Stimulated activated CD8-positive, alpha-beta memory T cell treated with anti-CD3 and anti-CD28 coated beads, Interleukin-4, amount 100 ng/mL, for 1 hour (primary cell): ENCODE data around the gene EDEM1.
"Not testable (repeated sequence)": the region's sequence is repeated elsewhere in the genome, so short reads cannot be mapped to it uniquely, and the experiment has no call there.

Experiments
- DNase-seq, 2 donors: peaks; one replicate each; pipeline ENCODE4 v3.0.0-alpha.2; 2020; ENCODE audit warnings: low read depth in 2 of 2, low spot score in 1 of 2

EDEM1 gene

DNA sequence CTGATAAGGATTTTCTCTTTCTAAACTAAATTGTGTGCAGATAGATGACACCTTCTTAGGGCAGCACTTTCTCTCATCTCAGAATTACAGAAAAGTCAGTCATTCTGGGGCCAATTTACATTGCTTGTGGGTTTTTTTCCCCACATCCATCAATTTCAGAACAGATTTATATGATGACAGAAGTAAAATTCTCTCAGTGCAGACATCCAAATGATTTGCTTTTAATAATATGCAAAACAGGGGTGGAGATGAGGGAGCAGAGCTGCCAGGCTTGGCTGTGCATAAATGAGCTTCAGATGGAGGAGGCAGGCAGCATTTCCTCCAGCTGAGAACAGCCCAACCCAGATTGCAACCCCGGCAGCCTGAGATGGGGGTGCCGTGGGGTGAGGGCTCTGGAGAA is 44.0 kb downstream of the EDEM1 start:
- DNase-seq: no peak

DNA sequence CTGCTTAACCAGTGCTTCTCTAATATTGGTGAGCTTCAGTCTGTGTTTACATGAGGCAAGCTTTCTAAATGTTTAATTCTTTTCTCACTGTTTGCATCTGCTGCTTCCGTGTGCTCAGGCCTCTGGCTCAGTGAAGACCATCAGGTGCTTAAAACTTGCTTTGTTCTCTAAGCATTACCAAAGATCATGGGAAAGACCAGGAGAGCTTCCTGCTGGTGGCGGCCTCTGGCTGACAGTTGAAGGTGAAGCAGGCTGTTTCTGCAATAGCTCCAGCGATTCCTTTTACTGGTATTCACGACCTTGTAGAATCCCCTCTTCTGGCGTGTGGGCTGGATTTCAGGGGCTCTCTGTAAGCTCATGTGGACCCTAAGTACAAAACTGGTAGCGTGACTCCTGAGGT is 45.1 kb downstream of the EDEM1 start:
- DNase-seq: no peak

DNA sequence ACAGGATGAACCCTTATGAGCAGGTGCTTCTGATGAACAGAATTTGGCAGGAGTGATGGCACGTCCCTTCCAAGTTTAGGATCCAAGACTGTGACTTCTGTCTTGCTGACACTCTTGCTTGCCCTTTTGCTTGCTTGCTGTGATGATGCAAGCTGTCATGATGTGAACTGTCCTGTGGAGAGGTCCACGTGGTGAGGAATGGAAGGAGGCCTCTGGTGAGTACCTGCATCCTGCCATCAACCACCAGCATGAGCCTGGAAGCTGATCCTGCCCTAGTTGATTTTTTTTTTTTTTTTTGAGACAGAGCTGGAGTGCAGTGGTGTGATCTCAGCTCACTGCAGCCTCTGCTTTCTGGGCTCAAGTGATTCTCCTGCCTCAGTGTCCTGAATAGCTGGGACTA is 45.5 kb downstream of the EDEM1 start:
- DNase-seq: no peak

DNA sequence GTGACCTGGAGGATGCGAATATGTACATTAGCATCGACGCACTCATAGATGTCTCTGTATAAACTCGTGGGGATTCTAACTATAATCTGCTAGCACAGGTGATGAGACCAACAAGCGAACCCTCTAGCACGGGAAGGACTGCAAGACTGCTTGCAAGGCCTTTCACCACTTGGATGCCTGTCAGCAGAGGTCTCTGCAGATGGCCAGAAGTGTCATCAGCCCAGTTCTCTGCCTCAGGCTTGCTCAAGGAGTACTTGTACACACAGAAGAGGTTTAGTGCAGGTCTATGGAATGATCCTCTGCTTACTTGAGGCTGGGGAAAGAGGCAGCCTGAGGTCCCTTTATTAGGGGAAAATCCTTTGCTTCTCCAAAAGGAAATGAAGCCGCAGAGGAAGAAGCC is 48.1 kb downstream of the EDEM1 start:
- no peak for DNase-seq

DNA sequence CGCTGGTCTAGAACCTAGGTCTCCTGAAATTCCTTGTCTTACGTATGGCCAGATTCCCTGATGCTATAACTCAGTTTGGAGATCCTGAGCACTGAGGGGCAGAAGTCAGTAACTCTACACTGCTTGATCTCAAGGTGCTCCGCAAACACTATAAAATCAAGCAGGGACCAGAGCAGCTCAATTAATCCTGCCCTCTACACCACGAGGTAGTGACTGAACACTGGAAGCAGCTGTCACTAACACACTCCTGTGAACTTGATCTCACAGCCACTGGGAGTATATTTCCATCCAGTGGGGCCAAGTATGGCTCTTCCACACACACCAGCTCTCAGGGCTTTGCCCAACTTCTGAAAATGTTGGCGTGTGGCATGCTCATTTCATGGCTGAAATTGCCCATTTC is 51.0 kb downstream of the EDEM1 start:
- no peak for DNase-seq

DNA sequence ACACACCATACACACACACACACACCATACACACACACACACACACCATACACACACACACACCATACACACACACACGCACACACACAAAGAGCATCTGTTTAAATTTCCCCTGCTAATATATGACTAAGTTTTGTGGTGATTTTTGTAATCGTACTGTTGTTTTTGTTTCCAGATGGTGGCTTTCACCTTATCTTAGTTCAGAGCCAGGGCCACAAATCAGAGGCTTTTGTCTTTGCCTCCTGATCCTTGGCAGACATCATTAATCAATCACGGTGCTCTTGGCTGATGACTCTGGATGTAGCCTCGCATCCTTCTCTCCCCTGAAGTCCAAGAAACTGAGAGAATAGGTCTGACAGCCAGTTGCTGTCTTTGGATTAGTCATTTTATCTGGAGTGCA is 52.1 kb downstream of the EDEM1 start:
- no peak for DNase-seq

DNA sequence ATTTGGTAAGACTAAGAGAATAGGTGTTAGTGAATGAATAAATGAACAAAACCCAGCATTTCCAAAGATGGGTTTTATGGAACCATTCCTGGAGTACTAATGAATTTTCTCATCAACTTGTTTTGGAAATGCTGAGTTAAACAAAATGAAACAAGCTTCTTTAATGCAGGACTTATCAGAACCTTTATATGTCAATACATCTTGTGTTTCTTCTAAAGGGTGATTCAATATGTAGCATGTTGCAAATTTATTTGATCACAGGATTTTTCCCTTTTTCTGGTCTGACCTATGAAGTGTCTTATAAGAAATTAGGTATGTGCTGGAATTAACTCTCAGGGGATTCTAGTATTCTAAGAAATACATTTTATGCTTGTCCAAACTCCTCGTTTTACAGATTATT is 53.2 kb downstream of the EDEM1 start:
- no peak for DNase-seq

DNA sequence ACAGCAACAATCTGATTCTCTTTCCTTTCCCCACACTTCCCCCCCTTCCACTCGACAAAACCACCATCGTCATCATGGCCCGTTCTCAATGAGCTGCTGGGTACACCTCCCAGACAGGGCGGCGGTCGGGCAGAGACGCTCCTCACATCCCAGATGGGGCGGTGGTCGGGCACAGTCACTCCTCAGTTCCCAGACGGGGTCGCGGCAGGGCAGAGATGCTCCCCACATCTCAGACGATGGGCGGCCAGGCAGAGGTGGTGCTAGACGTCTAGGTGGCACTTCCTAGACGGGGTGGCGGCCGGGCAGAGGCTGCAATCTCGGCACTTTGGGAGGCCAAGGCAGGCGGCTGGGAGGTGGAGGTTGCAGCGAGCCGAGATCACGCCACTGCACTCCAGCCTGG is 55.3 kb downstream of the EDEM1 start:
- DNase-seq: not testable (repeated sequence)

DNA sequence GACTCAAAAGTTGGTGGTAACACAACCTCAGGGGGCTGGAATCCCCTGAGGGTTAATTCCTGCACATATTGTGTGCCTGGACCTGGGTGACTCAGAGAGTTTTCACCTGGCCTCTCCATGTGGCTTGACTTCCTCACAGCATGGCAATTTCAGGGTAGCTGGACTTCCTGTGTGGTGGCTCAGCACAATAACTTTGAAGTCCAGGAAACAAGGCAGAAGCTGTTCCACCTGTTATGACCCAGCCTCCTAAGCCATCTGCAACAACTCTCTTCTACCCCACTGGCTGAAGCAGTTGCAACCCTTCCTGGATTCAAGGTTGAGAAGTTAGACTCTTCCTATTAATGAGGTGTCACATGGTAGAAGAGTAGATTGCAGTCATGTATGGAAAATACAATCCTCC is 58.4 kb downstream of the EDEM1 start:
- DNase-seq: no peak

DNA sequence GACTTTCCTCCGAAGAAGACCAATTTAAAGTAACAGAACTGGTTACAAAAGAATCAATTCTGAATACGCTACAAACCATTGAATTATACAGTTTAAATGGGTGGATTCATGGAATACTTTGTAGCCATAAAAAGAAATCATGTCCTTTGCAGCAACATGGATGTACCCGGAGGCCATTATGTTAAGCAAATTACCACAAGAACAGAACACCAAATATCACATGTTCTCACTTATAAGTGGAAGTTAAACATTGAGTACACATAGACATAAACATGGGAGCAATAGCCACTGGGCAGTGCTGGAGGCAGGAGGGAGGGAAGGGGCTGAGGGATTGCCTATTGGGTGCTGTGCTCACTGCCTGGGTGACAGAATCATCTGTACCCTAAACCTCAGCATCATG is 61.3 kb downstream of the EDEM1 start:
- no peak for DNase-seq

DNA sequence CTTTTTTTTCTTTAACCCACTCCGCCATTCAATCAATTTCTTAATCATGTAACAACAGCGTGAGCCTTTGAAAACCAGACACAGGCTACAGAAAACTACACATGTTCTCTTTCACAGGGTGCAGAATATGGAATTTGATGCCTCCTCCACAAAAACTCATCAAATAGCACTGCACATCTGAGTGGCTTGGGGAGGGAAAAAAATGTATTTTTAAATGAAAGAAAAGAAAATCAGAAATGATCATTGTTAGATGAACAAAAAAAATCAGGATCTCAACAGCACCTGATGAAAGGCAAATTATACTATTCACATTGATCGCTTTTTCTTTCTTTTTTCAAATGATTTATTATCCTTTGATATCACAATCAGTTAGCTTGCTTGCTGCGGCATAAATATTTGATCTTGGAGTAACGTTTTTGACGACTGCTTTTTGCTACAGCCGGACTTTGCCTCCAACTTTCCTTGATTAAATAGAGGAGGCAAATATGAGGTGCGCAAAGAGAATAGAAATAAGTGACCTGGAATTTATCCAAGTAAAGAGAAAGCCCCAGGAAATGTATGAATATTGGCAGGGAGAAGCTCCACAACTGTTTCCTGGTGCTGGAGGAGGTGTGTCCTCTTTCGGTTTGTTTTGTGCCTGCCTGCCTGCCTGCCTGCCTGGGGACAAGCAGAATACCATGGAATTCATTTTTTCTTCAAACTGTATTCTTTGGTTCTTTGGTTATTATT is 63.1 kb downstream of the EDEM1 start:
- no peak for DNase-seq

DNA sequence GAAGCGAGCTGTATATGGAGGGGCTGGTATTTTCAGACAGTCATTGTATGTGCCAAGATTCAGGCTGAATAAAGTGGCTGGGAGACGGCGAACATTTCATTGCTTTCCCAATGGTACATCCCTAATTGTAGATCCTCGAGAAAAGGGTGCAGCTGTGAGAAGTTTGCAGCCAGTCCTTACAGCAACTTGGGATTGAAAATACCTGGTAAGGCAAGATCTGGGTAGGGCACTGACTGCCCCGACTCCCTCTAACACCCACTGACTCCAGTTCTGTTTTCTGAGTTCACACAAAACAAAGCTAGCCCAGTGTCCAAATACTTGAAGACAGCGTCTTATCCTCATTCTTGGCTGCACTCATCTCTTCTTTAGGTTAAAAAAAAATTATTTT is 63.7 kb downstream of the EDEM1 start:
- DNase-seq: no peak

DNA sequence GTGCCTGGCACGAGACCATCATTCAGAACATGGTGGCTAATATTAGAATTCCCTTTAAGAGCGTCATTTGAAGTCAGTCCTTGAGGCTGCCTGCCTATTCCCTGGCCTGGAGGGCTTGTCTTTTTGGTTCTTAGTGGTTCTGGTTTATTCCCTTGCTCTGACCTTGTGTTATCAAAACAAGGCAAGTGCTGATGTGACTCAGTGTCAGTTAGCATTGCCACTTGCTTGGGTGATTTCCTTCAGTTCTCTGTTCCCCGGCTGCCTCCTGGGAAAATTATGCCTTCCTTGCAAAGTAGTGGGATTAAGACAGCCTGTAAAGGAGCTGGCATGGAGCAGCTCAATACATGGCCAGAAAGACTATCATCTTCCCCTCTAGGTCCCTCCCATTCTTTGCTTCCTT is 64.6 kb downstream of the EDEM1 start:
- no peak for DNase-seq

DNA sequence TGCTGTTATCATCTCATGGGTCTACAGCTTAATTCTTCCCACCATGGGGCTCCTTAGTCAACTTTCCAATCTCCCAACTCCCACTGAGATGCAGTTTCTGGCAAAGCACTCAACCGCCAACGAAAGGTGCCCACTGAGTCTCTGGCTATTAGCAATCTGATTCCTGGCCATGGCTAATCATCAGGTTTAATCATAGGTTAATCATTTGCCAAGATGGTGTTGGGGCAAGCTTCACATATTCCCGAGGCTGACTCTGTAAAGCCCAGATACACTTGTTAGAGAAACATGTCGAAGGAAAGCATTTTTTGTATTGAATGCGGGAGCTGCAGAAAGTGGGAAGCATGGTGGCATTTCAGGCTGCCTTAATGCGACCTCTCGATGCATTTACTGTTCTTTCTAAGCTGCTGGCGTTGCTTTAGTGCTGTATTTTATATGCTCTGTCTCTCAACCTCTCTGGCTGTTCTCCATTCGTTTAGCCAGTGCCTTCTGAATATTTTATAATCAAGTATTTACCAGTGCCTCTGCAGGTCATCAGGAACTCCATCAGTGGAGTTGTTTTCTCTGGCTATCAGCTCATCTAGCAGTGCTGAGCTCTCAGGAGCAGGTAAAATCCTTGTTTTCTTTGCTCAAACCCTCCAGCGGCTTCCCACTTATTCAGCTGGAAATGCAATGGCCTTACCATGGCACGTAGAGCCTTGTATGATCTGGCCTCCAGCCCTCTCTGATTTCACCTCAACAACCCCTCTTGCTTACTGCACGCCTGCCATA is 67.0 kb downstream of the EDEM1 start:
- no peak for DNase-seq

DNA sequence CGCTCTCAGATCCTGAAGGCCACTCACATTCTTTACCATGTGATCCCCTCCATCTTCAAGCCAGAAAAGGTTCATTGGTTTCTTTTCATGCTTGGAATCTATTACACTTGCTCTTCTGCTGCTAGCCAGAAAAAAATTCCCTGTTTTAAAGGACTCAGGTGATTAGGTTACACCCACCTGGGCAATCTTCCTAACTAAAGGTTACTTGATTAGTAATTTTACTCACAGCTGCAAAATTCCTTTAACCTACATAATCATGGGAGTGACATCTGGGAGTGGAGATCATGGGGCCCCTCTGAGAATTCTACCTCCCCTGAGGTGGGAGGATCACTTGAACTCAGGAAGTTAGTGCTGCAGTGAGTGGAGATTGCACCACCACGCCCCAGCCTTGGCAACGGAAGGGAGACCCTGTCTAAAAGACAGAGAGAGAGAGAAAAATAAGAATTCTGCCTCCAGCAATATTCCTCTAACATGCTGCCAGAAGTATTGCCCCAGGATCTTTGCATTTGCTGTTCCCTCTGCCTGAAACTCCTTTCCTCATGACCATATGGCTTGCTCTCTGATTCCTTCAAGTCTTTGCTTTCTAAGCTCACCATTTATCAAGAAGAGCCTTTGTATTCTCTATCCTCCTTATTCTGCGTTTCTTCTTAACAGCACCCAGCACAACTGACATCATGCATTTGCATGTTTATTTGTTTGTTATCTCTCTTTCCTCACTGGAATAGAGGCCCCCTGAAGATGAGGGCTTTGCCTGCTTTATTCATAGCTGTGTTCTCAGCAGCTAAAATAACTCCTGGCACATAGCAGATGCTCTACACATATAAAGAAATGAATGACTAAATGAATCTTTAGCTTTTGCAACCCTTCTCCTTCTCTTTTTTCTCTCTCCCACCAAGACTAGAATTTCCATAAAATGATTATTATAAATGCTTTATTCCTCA is 68.2 kb downstream of the EDEM1 start:
- DNase-seq: no peak

DNA sequence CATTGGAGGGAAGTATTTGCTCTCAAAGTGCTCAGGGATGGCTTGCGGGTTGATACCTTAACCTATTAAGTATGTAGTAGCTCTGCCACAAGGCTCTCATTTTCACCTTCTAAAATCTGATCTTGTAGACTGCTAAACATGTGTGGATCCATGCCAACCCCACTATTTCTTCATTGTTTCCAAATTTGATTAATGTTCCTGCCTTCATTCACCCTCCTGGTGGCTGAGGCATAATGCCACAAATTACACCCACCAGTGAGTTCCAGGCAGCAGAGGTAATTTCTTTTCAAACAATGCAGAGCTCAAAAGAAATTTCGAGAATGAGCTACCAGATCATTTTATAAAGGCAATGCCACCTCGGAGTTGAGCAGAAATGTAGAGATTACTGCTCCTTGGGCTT is 71.0 kb downstream of the EDEM1 start:
- no peak for DNase-seq

DNA sequence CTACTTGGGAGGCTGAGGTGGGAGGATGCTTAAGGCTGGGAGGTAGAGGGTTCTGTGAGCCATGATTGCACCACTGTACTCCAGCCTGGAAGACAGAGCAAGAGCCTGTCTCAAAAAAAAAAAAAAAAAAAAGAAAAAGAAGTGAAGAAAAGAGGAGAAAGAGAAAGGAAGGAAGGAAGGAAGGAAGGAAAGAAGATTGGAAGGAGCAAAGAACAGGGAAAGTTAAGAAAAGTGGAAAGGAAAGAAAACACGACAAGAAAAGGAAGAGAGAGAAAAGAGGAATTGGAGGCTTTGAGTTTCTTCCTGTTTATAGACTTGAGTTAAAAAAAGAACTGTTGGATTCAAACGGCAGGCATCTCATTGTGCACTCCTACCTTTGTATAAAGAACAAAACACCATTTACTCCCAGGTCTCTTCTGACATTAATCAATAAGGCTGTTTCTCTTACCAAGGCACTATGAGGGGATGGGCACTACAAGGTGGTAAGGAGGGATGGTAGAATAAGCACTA is 73.5 kb downstream of the EDEM1 start:
- DNase-seq: no peak

DNA sequence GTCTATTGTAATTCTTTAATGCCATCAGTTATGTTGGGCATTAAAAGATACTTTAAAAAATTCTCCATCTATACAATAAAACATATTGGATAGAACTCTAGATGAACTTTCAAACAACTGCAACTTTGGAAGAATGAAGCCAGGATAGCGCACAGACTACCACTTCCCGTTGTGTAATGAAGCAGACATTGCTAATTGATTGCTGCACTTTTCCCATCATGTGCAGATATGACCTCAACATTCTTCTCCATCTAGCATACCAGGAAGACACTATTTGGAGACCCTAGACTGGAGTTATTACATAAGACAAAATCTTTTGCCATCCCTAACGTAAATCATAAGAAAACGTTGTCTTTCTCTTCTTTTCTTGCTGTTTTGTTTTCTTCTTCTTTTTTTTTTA is 75.0 kb downstream of the EDEM1 start:
- DNase-seq: no peak

DNA sequence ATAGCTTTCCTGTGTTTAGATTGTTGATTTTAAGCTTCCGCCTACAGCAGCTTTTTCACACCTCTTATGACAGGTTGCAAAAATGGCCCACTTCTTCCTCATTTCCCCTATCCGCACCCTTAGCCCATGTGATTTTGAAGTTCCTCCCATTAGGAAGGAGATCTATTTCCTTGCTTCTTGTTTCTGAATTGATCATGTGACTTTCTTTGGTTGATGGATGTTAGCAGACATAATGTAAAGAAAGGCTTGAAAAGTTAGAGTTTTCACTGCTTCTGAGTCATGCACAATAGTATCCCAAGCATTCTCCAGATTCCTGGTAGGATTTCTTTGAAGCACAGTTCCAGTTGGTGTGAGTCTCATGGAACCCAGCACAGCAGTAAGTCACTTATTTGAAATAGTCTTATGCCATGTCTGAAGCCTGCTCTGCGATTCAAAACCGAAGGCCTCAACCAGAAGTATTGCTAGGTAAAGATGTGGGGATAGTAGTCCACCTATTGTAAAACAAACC is 76.6 kb downstream of the EDEM1 start:
- no peak for DNase-seq

DNA sequence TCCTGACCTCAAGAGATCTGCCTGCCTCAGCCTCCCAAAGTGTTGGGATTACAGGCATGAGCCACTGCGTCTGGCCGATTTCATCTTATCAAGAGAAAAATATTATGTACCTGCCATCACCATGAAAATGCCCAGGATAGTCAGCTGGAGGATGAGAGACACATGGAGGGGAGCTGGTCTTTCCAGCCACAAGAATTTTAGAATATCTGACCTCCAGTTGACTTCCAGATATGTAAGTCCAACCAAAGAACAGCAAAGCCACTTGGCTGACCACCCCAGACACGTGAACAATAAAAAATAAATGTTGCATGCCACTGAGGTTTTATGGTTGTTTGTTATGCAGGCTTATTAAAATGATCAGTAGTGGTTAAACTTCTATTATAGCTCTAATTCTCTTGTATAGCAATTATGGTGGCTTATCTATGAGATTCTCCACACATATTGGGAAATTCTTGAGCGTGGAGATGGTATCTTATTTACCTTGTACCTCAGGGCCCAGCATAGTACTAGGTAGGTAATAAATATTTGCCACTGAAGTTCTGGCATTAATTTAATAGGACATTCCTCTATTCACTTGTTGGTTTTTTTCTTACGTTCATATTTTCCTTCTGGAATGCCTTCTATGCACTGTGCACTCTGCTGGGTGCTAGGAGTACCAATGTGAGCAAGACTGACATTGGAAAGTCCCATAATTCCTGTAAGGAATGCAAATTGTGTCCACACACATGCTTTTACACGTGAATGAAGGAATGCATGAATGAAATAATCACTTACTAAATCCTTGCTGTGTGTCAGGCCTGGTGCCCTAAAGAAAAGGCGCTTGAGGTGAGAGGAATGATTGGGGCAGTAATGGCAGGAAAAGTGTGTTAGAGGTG is 77.6 kb downstream of the EDEM1 start:
- no peak for DNase-seq
